GM23338 (cell line): ENCODE results near the gene GNPTAB.

Experiments used
- EZH2 ChIP-seq: fragments of 200-600 bp; sonication (generic); IDR thresholded peaks from one replicate; pipeline ENCODE4 v1.8.0; 2017; ENCODE audit warnings: antibody characterized with exemption, mild to moderate bottlenecking, low read depth; ENCODE audit not compliant: unreplicated experiment
- EZH2phosphoT487 ChIP-seq: fragments of 200-600 bp; sonication (generic); IDR thresholded peaks from one replicate; pipeline ENCODE4 v1.8.1; 2018; ENCODE audit warnings: antibody characterized with exemption; ENCODE audit not compliant: unreplicated experiment
- JUNB ChIP-seq: IDR thresholded peaks from one replicate; pipeline ENCODE4 v1.6.1; 2016; ENCODE audit warnings: antibody characterized with exemption; ENCODE audit not compliant: unreplicated experiment
- POLR2AphosphoS5 ChIP-seq: IDR thresholded peaks from 2 replicates; pipeline ENCODE4 v1.6.1; 2016; ENCODE audit warnings: antibody characterized with exemption, low read depth
- TF ChIP-seq, protein P1 (sequence below), 2 experiments: fragments of 200-600 bp in 1 of 2; sonication (generic) in 1 of 2; conservative IDR thresholded peaks; 2 replicates each; pipeline versions ENCODE4 v1.5.1 to v1.6.1; 2016 to 2017; ENCODE audit warnings: antibody characterized with exemption in 2 of 2, low read depth in 2 of 2, mild to moderate bottlenecking in 2 of 2, moderate library complexity in 1 of 2
- TF ChIP-seq, protein P2 (sequence below): IDR thresholded peaks from one replicate; pipeline ENCODE4 v1.6.1; 2018; ENCODE audit warnings: antibody characterized with exemption; ENCODE audit not compliant: unreplicated experiment

DNA sequence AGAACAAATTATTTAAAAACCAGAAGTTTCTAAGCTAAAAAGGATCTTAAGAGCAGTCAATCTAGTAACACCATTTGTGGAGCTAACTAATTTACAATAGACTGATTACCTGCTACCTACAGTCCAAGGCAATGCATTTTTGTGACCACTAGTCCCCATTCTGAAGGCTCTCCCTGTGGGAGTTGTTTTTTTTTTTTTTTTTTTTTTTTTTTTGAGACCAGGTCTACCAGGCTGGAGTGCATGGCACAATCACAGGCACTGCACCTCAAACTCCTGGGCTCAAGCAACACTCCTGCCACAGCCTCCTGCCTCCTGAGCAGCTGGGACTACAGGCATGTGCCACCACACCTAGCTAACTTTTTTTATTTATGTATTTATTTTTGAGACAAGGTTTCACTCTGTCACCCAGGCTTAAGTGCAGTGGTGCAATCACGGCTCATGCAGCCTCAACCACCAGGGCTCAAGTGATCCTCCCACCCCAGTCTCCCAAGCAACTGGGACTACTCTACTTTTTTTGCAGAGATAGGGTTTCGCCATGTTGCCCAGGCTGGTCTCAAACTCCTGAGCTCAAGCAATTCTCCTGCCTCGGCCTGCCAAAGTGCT lies 3.9 kb downstream of the GNPTAB start:
- TF ChIP-seq, protein P1, sequence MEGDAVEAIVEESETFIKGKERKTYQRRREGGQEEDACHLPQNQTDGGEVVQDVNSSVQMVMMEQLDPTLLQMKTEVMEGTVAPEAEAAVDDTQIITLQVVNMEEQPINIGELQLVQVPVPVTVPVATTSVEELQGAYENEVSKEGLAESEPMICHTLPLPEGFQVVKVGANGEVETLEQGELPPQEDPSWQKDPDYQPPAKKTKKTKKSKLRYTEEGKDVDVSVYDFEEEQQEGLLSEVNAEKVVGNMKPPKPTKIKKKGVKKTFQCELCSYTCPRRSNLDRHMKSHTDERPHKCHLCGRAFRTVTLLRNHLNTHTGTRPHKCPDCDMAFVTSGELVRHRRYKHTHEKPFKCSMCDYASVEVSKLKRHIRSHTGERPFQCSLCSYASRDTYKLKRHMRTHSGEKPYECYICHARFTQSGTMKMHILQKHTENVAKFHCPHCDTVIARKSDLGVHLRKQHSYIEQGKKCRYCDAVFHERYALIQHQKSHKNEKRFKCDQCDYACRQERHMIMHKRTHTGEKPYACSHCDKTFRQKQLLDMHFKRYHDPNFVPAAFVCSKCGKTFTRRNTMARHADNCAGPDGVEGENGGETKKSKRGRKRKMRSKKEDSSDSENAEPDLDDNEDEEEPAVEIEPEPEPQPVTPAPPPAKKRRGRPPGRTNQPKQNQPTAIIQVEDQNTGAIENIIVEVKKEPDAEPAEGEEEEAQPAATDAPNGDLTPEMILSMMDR (conservative IDR thresholded peaks at IDR 0.05; ENCODE audit: low read depth in 2 of 2) = no peak
- TF ChIP-seq POLR2AphosphoS5 = no peak
- TF ChIP-seq, protein P2, sequence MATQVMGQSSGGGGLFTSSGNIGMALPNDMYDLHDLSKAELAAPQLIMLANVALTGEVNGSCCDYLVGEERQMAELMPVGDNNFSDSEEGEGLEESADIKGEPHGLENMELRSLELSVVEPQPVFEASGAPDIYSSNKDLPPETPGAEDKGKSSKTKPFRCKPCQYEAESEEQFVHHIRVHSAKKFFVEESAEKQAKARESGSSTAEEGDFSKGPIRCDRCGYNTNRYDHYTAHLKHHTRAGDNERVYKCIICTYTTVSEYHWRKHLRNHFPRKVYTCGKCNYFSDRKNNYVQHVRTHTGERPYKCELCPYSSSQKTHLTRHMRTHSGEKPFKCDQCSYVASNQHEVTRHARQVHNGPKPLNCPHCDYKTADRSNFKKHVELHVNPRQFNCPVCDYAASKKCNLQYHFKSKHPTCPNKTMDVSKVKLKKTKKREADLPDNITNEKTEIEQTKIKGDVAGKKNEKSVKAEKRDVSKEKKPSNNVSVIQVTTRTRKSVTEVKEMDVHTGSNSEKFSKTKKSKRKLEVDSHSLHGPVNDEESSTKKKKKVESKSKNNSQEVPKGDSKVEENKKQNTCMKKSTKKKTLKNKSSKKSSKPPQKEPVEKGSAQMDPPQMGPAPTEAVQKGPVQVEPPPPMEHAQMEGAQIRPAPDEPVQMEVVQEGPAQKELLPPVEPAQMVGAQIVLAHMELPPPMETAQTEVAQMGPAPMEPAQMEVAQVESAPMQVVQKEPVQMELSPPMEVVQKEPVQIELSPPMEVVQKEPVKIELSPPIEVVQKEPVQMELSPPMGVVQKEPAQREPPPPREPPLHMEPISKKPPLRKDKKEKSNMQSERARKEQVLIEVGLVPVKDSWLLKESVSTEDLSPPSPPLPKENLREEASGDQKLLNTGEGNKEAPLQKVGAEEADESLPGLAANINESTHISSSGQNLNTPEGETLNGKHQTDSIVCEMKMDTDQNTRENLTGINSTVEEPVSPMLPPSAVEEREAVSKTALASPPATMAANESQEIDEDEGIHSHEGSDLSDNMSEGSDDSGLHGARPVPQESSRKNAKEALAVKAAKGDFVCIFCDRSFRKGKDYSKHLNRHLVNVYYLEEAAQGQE = no peak
- TF ChIP-seq EZH2phosphoT487 = no peak
- no peak for TF ChIP-seq EZH2
- no peak for TF ChIP-seq JUNB
